ENCODE measurements around the gene PEX10. TPM values are rescaled to one million over a fixed set of nuclear protein-coding genes. Genes with fewer than 3 reads are reported as not detected.
A peak's percentile ranks its signal among the peaks of the same experiment; 100 is the strongest.

Gene PEX10
- total and polyA plus RNA-seq, 8 donors = 10.1 to 16.8 (median 12.2) TPM

DNA sequence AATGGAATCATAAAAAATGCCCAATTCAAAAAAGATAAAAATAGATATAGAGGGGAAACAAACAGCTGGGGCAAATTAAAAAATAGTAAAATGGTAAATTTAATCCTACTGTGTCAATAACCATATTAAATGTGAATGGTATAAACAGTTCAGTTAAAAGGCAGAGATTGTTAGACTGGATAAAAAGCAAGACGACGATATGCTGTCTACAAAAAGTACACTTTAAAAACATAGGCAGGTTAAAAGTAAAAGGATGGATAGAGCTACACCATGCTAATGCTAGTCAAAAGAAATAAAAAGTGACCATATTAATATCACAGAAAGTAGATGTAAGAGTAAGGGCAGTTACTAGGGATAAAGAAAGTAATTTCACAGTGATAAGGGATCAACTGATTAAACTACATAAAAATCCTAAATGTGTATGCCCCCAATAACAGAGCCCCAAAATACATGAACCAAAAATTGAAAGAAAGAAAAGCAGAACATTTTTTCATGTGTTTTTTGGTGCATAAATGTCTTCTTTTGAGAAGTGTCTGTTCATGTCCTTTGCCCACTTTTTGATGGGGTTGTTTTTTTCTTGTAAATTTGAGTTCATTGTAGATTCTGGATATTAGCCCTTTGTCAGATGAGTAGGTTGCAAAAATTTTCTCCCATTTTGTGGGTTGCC is 48.4 kb downstream of the PEX10 start:
- no peak for FAIRE-seq
- H3K9me3 ChIP-seq = no peaks in the 10 kb centered on the region
- ATAC-seq = no peak
- H3K27ac ChIP-seq = no peak overlapping the region
- H3K36me3 ChIP-seq = no peaks in the 10 kb centered on the region
- H3K27me3 ChIP-seq = no peaks in the 10 kb centered on the region
- DNase-seq = no peak
- H3K4me3 ChIP-seq = no peak overlapping the region
- intact Hi-C loops (cut with DNase I) = no loop called here
- H3K4me1 ChIP-seq = no peaks in the 10 kb centered on the region
- 99% methylated on average over 2 of the region's 2 CpGs for WGBS, 2 donors
- TF ChIP-seq, protein P1, sequence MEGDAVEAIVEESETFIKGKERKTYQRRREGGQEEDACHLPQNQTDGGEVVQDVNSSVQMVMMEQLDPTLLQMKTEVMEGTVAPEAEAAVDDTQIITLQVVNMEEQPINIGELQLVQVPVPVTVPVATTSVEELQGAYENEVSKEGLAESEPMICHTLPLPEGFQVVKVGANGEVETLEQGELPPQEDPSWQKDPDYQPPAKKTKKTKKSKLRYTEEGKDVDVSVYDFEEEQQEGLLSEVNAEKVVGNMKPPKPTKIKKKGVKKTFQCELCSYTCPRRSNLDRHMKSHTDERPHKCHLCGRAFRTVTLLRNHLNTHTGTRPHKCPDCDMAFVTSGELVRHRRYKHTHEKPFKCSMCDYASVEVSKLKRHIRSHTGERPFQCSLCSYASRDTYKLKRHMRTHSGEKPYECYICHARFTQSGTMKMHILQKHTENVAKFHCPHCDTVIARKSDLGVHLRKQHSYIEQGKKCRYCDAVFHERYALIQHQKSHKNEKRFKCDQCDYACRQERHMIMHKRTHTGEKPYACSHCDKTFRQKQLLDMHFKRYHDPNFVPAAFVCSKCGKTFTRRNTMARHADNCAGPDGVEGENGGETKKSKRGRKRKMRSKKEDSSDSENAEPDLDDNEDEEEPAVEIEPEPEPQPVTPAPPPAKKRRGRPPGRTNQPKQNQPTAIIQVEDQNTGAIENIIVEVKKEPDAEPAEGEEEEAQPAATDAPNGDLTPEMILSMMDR (IDR thresholded peaks at IDR 0.05) = no peak

DNA sequence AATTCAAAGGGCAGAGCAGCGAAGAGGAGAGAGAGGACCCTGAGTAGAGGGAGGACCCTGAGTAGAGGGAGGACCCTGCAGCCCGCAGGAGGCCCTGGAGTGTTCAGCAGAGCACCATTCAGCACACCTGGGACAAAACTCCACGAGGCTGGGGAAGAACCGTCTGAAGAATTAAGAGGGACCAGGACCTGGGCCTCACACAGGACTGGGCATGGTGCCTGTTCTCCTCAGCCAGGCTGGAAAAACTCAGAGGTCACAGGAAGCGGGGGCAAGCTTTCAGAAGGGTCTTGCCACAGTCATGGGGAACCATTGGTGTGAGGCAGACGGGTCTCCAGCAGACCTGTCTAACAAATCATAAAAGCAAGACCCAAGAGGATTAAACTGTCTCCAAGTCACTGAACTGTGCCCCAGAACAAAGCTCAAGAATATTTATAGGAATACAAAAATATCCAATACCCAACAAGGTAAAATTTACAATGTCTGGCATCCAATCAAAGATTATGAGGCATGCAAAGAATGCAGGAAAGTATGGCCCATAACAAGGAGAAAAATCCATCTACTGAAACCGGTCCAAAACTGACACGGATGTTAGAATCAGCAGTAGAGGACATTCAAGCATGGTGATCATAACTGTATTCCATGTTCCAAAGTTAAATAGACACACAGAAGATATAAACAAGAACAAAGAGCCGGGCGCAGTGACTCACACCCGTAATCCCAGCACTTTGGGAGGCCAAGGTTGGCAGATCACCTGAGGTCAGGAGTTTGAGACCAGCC is 51.6 kb downstream of the PEX10 start:
- Histone ChIP-seq H3K36me3 (no peaks in the 10 kb centered on the region), H3K4me3 (no peak overlapping the region), H3K4me1 (no peaks in the 10 kb centered on the region), H3K27ac (no peak overlapping the region), H3K27me3 (no peaks in the 10 kb centered on the region), H3K9me3 (no peaks in the 10 kb centered on the region)
- 66 to 67% methylated on average over 11 of the region's 11 CpGs for whole genome bisulfite sequencing, 2 donors
- TF ChIP-seq, protein P1 (IDR thresholded peaks at IDR 0.05) = no peak
- DNase-seq (no peak), FAIRE-seq (no peak), ATAC-seq (peak in 2 of 4 donors; percentile 50 to 51)
- intact Hi-C loops (cut with DNase I) = no loop called here

DNA sequence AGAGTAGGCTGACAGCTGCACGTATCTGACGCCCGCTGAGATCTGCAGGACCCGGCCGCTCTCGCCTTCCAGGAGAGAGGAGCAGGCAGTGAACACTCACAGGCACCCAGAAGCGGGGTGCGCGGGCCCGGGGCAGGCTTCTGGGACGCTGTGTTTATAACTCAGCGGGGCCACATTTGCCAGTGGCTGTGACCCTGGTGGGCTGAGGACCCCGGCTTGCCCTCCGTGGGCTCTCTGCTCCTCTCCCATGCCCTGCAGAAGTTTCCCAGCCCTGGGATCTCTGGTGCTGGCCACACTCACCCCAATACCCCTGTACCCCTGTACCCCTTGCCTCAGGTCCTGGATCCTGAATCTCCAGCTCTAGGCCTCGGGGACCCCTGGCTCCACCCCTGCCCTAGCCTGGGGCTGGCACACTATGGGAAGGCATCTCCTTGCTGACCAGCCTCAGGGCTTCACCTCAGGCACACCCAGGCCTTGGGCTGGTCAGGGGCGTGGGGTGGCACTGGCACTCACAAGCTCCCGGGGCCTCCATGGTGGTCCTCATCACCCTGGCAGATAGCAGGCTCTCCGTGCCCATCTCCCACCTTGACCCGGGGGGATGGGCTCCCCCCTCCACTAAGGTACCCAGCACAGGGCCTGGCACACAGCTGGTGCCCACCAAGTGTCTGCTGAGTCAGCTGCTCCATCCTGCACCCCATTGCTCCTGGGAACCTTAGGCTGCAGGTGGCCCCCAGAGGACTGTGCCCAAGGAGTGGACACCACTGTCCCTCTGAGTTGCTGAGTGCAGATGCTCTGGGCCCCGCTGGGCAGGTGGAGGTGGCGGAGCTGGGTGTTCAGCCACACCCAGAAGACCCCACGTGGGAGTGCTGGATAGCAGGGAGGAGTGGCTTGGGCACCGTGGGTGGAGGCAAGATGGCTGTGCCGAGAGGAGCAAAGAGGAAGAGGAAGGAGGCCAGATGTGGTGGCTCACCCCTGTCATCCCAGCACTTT is 53.4 kb downstream of the PEX10 start:
- H3K36me3 ChIP-seq = no peaks in the 10 kb centered on the region
- intact Hi-C loops (cut with DNase I) = no loop called here
- no peak overlapping the region for H3K4me3 ChIP-seq
- no peak for FAIRE-seq
- H3K27me3 ChIP-seq = no peaks in the 10 kb centered on the region
- H3K27ac ChIP-seq = no peak overlapping the region
- ATAC-seq = no peak
- TF ChIP-seq, protein P1 (IDR thresholded peaks at IDR 0.05) = no peak
- H3K4me1 ChIP-seq = no peaks in the 10 kb centered on the region
- peak in 3 of 6 donors; percentile 23 to 56 (median 43) for DNase-seq
- 90 to 91% methylated on average over 24 of the region's 24 CpGs for WGBS, 2 donors
- H3K9me3 ChIP-seq = no peaks in the 10 kb centered on the region

DNA sequence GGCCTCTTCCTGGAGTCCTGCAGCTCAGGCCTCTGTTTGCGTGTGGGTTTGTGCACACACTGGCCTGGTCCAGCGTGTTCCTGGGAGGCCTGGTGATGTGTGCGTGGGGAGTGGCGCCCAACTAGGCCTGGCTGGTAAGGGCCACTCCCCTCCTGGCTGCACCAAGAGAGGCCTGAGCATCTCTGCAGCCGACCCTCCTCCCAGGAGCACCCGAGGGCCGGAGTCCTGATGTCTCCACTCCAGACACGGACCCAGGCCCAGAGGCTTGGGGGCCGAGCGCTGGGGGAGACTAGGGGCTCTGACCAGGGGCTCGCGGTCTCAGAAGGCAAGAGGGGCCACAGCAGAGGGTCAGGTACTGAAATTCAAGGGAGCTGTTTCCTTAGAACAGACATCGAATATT is 54.3 kb downstream of the PEX10 start:
- Histone ChIP-seq H3K4me3 (no peak overlapping the region), H3K4me1 (no peaks in the 10 kb centered on the region), H3K27ac (no peak overlapping the region), H3K36me3 (no peaks in the 10 kb centered on the region), H3K9me3 (no peaks in the 10 kb centered on the region), H3K27me3 (no peaks in the 10 kb centered on the region)
- TF ChIP-seq, protein P1 (IDR thresholded peaks at IDR 0.05) = no peak
- DNase-seq (peak in 3 of 6 donors; percentile 12 to 45 (median 24)), ATAC-seq (no peak), FAIRE-seq (no peak)
- 85 to 87% methylated on average over 13 of the region's 13 CpGs for WGBS, 2 donors
- intact Hi-C loops (cut with DNase I) = no loop called here

Data from pancreas (tissue), 10 donors.